Left colon (tissue), 2 donors: ENCODE data around the gene CSAG1. TPM values are rescaled to one million over a fixed set of nuclear protein-coding genes. Genes with fewer than 3 reads are reported as not detected.
A peak's percentile ranks its signal among the peaks of the same experiment; 100 is the strongest.
"Not testable (repeated sequence)": the region's sequence is repeated elsewhere in the genome, so short reads cannot be mapped to it uniquely, and the experiment has no call there.

Experiments used
- ATAC-seq: fragments of 200-7000 bp; cut with Tn5 transposase; one replicate; pipeline ENCODE4 v1.9.1; 2020; ENCODE audit warnings: mild to moderate bottlenecking, moderate library complexity
- DNase-seq, 2 donors: peaks; one replicate each; pipeline ENCODE4 v3.0.0-alpha.2; 2020
- intact Hi-C, 2 donors: fragments of 100-400 bp; cut with DNase I in 1 of 2; cut with micrococcal nuclease in 1 of 2; formaldehyde crosslinking; loops; one replicate each; pipeline versions ENCODE4 v1.11.2 to v1.14.0; 2022; cut with DNase I, micrococcal nuclease
- total RNA-seq, 2 donors: library from RNA; stranded (reverse); fragmentation: NEBNext Ultra II Directional; extraction: Animal tissue kit (Norgen Biotek cat#: 25700); gene quantifications; one replicate each; pipeline ENCODE4 v1.2.1, GENCODE V29; 2021
- donor health status: DM: no; HTN: no; CAD: no.
- donor health status: DM: yes; HTN: yes; CAD: no.

Gene CSAG1
- total RNA-seq, 2 donors from 2014 or later, result not detected

DNA sequence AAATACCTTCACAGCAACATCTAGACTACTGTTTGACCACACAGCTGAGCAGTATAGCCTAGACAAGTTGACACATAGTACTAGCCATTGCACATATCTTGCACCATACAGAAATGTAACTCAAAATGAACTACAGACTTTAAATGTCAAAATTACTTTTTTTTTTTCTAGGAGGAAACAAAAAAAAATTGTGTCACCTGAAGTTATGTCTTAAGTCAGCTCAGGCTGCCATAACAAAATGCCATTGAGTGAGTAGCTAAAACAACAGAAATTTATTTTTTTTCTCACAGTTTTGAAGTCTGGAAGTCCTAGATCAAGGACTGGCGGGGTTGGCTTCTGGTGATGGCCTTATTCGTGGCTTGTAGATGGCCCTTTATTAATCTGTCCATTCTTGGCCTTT is 24.3 kb downstream of the CSAG1 start, which contains the start of gene CSAG2:
CSAG2 (minus strand) TSS at position 101 of the 400 bp plus-strand sequence. CDS start 161 bp downstream, outside the sequence.
- DNase-seq, intact Hi-C loops, ATAC-seq: not testable (repeated sequence)

DNA sequence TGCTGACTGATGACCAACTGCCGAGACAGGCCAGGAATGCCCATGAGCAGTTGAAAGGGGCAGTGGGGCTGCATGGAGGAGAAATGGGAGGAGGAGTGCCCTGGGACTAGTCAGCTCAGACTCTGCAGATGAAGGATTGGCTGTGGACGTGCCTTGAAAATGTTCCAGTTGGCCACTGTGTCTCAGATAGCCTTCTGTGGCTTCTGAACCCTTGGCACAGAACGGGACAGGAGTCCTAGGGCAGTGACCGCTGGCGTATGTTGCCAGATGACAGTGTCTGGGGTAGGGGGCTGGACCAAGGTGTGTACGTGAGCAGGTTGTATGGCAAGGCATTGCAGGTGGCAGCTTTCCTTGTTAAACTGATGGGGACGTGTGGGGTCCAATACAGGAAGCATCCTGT is 27.0 kb downstream of the CSAG1 start:
- DNase-seq, intact Hi-C loops, ATAC-seq: not testable (repeated sequence)

DNA sequence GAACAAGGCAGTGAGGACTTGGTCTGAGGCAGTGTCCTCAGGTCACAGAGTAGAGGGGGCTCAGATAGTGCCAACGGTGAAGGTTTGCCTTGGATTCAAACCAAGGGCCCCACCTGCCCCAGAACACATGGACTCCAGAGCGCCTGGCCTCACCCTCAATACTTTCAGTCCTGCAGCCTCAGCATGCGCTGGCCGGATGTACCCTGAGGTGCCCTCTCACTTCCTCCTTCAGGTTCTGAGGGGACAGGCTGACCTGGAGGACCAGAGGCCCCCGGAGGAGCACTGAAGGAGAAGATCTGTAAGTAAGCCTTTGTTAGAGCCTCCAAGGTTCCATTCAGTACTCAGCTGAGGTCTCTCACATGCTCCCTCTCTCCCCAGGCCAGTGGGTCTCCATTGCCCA is 33.1 kb downstream of the CSAG1 start:
- ATAC-seq, intact Hi-C loops, DNase-seq: not testable (repeated sequence)

DNA sequence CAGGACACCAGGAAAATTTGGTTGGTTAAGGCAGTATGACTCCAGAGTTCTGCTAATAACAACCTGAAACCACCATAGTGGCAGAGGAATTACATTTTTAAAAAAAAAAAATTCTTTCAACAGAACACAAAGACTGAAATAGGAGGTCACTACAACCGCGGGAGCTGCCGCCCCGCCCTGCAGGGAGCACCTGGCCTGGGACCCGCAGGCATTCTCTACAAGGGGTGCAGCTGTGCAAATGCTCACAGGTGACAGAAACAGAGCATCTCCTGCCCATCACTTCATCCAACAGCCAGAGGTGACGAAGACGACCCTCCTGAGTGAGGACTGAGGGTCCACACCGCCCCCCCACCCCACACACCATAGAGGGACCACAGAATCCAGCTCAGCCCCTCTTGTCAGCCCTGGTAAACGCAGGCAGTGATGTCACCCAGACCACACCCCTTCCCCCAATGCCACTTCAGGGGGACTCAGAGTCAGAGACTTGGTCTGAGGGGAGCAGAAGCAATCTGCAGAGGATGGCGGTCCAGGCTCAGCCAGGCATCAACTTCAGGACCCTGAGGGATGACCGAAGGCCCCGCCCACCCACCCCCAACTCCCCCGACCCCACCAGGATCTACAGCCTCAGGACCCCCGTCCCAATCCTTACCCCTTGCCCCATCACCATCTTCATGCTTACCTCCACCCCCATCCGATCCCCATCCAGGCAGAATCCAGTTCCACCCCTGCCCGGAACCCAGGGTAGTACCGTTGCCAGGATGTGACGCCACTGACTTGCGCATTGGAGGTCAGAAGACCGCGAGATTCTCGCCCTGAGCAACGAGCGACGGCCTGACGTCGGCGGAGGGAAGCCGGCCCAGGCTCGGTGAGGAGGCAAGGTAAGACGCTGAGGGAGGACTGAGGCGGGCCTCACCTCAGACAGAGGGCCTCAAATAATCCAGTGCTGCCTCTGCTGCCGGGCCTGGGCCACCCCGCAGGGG is 35.3 kb downstream of the CSAG1 start, which contains the start of gene MAGEA3:
MAGEA3 (plus strand) TSS at position 843 of the 980 bp plus-strand sequence. CDS start 2,039 bp downstream, outside the sequence.
- DNase-seq, ATAC-seq, intact Hi-C loops: not testable (repeated sequence)

DNA sequence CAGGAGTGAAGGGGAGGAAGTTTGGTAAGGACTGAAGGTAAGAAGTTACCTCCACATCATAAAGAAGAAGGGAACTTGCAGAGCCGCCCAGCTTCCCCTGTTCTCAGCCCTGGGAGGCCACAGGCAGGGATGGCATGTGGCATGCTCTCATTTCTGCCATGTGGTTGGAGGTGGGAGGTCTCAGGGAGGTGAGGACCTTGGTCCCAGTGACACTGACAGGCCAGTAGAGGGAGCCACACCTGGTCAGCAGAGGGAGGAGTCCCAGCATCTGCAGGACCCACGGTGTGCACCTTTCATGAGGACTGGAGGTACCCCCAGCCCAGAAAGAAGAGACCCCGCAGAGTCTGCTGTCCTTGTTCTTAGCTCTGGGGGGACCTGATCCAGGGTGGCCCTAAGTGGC is 52.5 kb downstream of the CSAG1 start:
- DNase-seq, intact Hi-C loops: not testable (repeated sequence)
- peak; percentile 46 for ATAC-seq

Other genes starting within 250 kb of the CSAG1 start
- gene GABRQ, start 95.8 kb downstream of the CSAG1 start, total RNA-seq, result under 1 TPM in 1 of 2 donors, not detected in 1; 0.03 TPM
- not detected for gene MAGEA3, start 34.9 kb downstream of the CSAG1 start, total RNA-seq
- gene CSAG2, start 24.4 kb downstream of the CSAG1 start, total RNA-seq, result not detected
- gene MAGEA2B, start 19.1 kb downstream of the CSAG1 start, total RNA-seq, result not detected
- not detected for gene MAGEA12, start within 50 bp of the CSAG1 start, total RNA-seq
- gene MAGEA2, start 20.1 kb upstream of the CSAG1 start, total RNA-seq, result not detected
- not detected for gene CSAG3, start 25.5 kb upstream of the CSAG1 start, total RNA-seq
- gene MAGEA6, start 36.0 kb upstream of the CSAG1 start, total RNA-seq, result not detected
- 10 to 100 TPM; 12.5 to 12.7 TPM for gene CETN2, start 97.0 kb upstream of the CSAG1 start, total RNA-seq
- gene NSDHL, start 97.3 kb upstream of the CSAG1 start, total RNA-seq, result 10 to 100 TPM; 17.3 to 36.2 TPM
- 1 to 10 TPM; 4.0 to 4.6 TPM for gene ZNF185, start 164.3 kb upstream of the CSAG1 start, total RNA-seq